ENCODE results near the gene EXTL1. TPM values are rescaled to one million over a fixed set of nuclear protein-coding genes. Genes with fewer than 3 reads are reported as not detected.

The EXTL1 gene
- total and polyA plus RNA-seq, 10 of the 15 experiments (the other 5 are each of a cell fraction or from before 2014, with no cell fraction given): not detected

DNA sequence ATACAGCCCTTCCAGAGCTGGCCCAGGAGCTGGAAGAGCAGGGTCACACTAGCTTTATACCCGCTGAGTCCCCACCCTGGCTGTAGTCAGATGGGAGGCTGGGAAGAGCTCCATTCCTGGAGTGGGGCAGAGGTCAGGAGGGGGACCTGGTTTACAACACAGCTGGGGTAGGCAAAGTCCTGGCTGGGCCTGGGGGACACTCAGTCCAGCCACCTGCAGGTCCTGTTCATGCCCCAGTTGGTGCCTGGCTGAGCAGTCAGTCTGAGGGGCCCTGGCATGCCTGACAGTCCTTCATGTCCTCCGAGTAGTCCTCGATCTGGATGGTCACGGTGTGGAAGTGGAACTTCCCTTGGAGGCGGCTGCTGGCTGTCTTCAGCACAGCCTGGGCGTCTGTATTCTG lies 17.3 kb downstream of the EXTL1 start:
- CTCF ChIA-PET: interaction anchor here (0.6 to 1.5 kb wide), 3 partner anchors 106 to 379 kb away, joined by 3 read pairs; no protein-coding TSS in a partner anchor
- H3K9me3 ChIP-seq (replicated peaks; ENCODE audit: control insufficient read depth, insufficient read depth, low read length): no peaks in the 10 kb centered on the region
- no TSS peak for BruUV-seq (replicated peaks)
- WGBS (ENCODE audit: insufficient coverage, insufficient replicate concordance, low lambda C conversion rate, missing lambda C conversion rate): 1% methylated on average over 6 of the region's 6 CpGs
- SMC1A ChIA-PET (ENCODE audit: uncharacterized antibody, unreplicated experiment): interaction anchor here (1.0 kb wide), 1 partner anchor 106 kb away, joined by 3 read pairs; no protein-coding TSS in a partner anchor
- intact Hi-C loops (cut with micrococcal nuclease; ENCODE audit: unreplicated experiment) (loop anchor here (5.0 kb wide), 2 partner anchors 68 to 108 kb away; no protein-coding TSS in a partner anchor), in situ Hi-C loops (cut with MboI) (no loop called here)
- H3K4me2 ChIP-seq (ENCODE audit: control insufficient read depth, insufficient read depth): no peak overlapping the region
- ATAC-seq: no peak
- no peak overlapping the region for H2AFZ ChIP-seq (ENCODE audit: control insufficient read depth, low read depth, low read length)
- FAIRE-seq: no peak
- H3K36me3 ChIP-seq (ENCODE audit: control insufficient read depth in 2 of 2, insufficient read depth in 2 of 2, low read length in 1 of 2): no peaks in the 10 kb centered on the region
- POLR2A ChIA-PET: no interaction called here
- no peak overlapping the region for H3K4me3 ChIP-seq
- no peak overlapping the region for H3K9ac ChIP-seq (ENCODE audit: control insufficient read depth, insufficient read depth, low read length)
- H3K27me3 ChIP-seq (replicated peaks in 1 of 2; ENCODE audit: control insufficient read depth in 2 of 2, insufficient read depth in 2 of 2, low read length in 1 of 2): peaks cover 0 to 5% of the 10 kb centered on the region in 2 experiments
- no peaks in the 10 kb centered on the region for H4K20me1 ChIP-seq (ENCODE audit: control insufficient read depth, insufficient read depth)
- peaks cover 10% of the 10 kb centered on the region; the same call in 1 of the 2 replicates for H3K4me1 ChIP-seq (ENCODE audit: control insufficient read depth, insufficient read depth, low read length)
- RAD21 ChIA-PET (ENCODE audit: unreplicated experiment): no interaction called here
- H3K27ac ChIP-seq (ENCODE audit: control insufficient read depth, insufficient read depth): no peak overlapping the region
- DNase-seq (ENCODE audit: low read depth, low spot score): no peak
- H3K79me2 ChIP-seq (ENCODE audit: control insufficient read depth, insufficient read depth, low read length): no peaks in the 10 kb centered on the region
- TF ChIP-seq PML (IDR thresholded peaks at IDR 0.05; ENCODE audit: low read length) (no peak), SREBF2 (IDR thresholded peaks at IDR 0.05; ENCODE audit: low read length) (no peak), EZH2 (IDR thresholded peaks at IDR 0.05; ENCODE audit: borderline replicate concordance, control insufficient read depth, low read depth, low read length) (no peak), JUND (IDR thresholded peaks at IDR 0.05; ENCODE audit: low read depth, low read length) (no peak), BACH1 (IDR thresholded peaks at IDR 0.05; ENCODE audit: borderline replicate concordance) (no peak), FOXK2 (IDR thresholded peaks at IDR 0.05) (no peak)
- TF ChIP-seq, protein P1, sequence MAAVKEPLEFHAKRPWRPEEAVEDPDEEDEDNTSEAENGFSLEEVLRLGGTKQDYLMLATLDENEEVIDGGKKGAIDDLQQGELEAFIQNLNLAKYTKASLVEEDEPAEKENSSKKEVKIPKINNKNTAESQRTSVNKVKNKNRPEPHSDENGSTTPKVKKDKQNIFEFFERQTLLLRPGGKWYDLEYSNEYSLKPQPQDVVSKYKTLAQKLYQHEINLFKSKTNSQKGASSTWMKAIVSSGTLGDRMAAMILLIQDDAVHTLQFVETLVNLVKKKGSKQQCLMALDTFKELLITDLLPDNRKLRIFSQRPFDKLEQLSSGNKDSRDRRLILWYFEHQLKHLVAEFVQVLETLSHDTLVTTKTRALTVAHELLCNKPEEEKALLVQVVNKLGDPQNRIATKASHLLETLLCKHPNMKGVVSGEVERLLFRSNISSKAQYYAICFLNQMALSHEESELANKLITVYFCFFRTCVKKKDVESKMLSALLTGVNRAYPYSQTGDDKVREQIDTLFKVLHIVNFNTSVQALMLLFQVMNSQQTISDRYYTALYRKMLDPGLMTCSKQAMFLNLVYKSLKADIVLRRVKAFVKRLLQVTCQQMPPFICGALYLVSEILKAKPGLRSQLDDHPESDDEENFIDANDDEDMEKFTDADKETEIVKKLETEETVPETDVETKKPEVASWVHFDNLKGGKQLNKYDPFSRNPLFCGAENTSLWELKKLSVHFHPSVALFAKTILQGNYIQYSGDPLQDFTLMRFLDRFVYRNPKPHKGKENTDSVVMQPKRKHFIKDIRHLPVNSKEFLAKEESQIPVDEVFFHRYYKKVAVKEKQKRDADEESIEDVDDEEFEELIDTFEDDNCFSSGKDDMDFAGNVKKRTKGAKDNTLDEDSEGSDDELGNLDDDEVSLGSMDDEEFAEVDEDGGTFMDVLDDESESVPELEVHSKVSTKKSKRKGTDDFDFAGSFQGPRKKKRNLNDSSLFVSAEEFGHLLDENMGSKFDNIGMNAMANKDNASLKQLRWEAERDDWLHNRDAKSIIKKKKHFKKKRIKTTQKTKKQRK (IDR thresholded peaks at IDR 0.05; ENCODE audit: low read depth, low read length): no peak
- TF ChIP-seq, protein P2, sequence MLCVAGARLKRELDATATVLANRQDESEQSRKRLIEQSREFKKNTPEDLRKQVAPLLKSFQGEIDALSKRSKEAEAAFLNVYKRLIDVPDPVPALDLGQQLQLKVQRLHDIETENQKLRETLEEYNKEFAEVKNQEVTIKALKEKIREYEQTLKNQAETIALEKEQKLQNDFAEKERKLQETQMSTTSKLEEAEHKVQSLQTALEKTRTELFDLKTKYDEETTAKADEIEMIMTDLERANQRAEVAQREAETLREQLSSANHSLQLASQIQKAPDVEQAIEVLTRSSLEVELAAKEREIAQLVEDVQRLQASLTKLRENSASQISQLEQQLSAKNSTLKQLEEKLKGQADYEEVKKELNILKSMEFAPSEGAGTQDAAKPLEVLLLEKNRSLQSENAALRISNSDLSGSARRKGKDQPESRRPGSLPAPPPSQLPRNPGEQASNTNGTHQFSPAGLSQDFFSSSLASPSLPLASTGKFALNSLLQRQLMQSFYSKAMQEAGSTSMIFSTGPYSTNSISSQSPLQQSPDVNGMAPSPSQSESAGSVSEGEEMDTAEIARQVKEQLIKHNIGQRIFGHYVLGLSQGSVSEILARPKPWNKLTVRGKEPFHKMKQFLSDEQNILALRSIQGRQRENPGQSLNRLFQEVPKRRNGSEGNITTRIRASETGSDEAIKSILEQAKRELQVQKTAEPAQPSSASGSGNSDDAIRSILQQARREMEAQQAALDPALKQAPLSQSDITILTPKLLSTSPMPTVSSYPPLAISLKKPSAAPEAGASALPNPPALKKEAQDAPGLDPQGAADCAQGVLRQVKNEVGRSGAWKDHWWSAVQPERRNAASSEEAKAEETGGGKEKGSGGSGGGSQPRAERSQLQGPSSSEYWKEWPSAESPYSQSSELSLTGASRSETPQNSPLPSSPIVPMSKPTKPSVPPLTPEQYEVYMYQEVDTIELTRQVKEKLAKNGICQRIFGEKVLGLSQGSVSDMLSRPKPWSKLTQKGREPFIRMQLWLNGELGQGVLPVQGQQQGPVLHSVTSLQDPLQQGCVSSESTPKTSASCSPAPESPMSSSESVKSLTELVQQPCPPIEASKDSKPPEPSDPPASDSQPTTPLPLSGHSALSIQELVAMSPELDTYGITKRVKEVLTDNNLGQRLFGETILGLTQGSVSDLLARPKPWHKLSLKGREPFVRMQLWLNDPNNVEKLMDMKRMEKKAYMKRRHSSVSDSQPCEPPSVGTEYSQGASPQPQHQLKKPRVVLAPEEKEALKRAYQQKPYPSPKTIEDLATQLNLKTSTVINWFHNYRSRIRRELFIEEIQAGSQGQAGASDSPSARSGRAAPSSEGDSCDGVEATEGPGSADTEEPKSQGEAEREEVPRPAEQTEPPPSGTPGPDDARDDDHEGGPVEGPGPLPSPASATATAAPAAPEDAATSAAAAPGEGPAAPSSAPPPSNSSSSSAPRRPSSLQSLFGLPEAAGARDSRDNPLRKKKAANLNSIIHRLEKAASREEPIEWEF (IDR thresholded peaks at IDR 0.05; ENCODE audit: insufficient replicate concordance, low read depth, low read length): no peak
- TF ChIP-seq, protein P3, sequence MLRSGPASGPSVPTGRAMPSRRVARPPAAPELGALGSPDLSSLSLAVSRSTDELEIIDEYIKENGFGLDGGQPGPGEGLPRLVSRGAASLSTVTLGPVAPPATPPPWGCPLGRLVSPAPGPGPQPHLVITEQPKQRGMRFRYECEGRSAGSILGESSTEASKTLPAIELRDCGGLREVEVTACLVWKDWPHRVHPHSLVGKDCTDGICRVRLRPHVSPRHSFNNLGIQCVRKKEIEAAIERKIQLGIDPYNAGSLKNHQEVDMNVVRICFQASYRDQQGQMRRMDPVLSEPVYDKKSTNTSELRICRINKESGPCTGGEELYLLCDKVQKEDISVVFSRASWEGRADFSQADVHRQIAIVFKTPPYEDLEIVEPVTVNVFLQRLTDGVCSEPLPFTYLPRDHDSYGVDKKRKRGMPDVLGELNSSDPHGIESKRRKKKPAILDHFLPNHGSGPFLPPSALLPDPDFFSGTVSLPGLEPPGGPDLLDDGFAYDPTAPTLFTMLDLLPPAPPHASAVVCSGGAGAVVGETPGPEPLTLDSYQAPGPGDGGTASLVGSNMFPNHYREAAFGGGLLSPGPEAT (IDR thresholded peaks at IDR 0.05; ENCODE audit: low read depth): no peak
- TF ChIP-seq, protein P4, sequence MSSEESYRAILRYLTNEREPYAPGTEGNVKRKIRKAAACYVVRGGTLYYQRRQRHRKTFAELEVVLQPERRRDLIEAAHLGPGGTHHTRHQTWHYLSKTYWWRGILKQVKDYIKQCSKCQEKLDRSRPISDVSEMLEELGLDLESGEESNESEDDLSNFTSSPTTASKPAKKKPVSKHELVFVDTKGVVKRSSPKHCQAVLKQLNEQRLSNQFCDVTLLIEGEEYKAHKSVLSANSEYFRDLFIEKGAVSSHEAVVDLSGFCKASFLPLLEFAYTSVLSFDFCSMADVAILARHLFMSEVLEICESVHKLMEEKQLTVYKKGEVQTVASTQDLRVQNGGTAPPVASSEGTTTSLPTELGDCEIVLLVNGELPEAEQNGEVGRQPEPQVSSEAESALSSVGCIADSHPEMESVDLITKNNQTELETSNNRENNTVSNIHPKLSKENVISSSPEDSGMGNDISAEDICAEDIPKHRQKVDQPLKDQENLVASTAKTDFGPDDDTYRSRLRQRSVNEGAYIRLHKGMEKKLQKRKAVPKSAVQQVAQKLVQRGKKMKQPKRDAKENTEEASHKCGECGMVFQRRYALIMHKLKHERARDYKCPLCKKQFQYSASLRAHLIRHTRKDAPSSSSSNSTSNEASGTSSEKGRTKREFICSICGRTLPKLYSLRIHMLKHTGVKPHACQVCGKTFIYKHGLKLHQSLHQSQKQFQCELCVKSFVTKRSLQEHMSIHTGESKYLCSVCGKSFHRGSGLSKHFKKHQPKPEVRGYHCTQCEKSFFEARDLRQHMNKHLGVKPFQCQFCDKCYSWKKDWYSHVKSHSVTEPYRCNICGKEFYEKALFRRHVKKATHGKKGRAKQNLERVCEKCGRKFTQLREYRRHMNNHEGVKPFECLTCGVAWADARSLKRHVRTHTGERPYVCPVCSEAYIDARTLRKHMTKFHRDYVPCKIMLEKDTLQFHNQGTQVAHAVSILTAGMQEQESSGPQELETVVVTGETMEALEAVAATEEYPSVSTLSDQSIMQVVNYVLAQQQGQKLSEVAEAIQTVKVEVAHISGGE (CRISPR knock-in tag; IDR thresholded peaks at IDR 0.05): no peak

Data from GM12878 (cell line).